Renal cortical epithelial cell (primary cell): ENCODE data around the gene FAM118B. TPM values are rescaled to one million over a fixed set of nuclear protein-coding genes. Genes with fewer than 3 reads are reported as not detected.

Source experiments
- DNase-seq: peaks from one replicate; pipeline ENCODE4 v3.0.0-alpha.2; 2011; ENCODE audit warnings: low read depth
- total RNA-seq: library from RNA; depleted of rRNA; stranded (reverse); fragments of >200 nt; gene quantifications from 2 replicates; pipeline ENCODE4 v1.2.3, GENCODE V29; 2014

Gene FAM118B
- 45.2 and 64.9 TPM in 2 replicates for total RNA-seq

- peak; percentile 84 for DNase-seq
Observed at GRCh38 chr11:126211236-126212088, at the start of gene FAM118B, which contains the start of gene RPUSD4. Gene FAM118B (plus strand): TSS chr11:126211782. CDS start chr11:126235002, 23,220 bp downstream. Gene RPUSD4 (minus strand): TSS chr11:126211650. CDS start chr11:126211638, 12 bp downstream.

DNA sequence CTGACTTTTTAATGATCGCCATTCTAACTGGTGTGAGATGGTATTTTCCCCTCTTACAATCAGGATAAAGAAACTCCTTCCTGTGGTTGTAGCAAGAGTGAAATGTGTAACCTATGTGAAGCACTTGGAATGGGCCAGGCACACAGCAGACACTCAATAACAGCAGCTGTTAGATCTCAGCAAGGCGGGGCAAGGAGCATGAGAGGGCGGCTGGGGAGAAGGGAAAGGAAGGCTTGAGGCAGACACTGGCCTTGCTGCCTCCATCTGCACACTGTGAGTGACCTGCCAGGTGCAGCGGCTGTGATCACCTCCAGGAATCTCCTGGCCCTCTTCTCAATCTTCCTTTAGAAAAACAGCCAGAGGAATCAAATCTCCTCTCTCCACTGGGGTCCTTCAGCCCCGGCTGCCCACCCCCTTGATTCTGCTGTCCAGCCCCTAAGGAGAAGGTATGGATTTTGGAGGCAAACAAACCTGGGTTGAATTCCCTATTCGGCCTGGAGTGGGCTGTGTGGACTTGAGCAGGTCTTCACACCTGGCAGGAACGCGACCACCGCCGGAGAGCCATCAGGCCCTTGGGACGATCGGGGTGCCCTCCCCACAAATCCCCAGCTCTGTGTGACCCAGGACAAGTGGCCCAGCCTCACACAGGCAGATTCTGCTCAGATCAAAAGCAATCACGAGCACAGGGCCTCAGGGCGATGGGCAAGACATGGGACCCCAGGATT is 49.1 kb upstream of the FAM118B start:
- no peak for DNase-seq

GRCh38 chr11:126163074-126163700 is 48.4 kb upstream of the FAM118B start:
- peak; percentile 96 for DNase-seq

DNA sequence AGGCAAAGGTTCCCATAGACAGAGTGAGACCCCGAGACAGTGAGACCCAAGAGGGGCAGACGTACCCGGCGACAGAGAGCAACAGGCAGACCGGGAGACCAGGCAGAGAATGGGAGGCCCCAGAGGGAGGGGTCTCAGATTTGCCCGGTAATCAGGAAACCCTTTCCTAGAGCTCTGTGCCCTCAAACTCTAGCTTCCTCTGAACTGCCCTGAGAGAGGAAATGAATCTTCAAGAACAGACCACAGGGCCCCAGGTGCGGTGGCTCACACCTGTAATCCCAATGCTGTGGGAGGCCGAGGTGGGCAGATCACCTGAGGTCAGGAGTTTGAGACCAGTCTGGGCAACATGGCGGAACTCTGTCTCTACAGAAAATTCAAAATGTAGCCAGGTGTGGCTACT is 47.8 kb upstream of the FAM118B start:
- no peak for DNase-seq

GRCh38 chr11:126164781-126165180 is 46.8 kb upstream of the FAM118B start:
- DNase-seq, result no peak

DNA sequence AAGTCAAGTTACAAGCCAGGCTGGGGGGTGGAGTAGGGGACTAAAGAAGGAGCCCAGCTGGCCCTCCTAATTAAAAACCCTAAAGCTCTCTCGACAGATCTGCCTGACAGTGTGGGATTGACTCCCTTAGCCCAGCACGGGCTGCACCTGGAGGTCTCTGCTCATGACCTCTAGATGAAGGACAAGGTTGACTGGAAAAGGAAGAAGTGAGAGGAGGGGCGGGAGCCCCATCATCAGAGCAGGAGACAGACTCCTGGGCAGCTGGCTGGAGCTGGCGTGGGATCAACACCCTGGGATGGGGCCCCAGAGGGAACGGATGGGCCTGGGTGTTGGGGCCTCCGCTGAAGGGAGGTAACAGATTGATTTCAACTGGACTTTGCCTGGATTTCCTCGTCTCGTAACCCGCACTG is 46.3 kb upstream of the FAM118B start:
- no peak for DNase-seq

DNA sequence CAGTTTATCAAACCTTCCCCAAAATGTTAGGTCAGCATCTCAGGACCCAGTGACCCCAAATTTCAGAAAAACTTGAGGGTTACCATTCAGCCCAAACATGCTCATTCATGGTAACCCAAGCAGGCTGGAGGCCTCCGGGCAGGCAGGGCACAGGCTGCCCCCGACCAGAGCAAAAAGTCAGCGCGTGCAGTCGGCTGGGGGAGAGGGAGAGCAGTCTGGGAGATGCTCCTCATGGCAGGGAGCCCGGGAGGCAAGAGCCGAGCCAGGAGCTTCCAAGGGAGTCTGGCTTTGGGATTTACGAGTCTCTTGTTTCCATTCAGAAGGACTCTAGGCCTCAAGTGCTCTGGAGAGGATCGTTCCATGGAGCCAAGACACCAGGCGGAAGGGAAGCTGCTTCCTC is 45.8 kb upstream of the FAM118B start:
- no peak for DNase-seq

DNA sequence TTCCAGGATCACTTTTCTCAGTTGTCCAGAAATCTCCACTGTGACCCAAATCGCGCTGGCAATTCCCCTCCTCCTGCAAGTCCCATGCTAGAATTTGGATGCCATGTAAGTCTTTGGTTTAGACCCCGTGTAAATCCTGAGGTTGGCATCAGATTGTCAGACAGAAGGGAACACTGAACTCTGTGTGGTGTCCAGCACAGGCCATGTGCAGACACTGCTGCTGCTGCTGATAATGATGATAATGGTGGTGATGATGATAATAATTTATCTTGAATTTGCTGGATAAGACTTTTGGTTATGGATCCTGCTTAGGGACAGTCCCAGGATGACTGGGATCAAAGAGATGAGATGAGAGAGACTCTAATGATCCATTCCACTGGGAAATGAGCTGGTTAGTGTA is 45.2 kb upstream of the FAM118B start:
- no peak for DNase-seq

GRCh38 chr11:126167488-126167887 is 44.1 kb upstream of the FAM118B start:
- no peak for DNase-seq

DNA sequence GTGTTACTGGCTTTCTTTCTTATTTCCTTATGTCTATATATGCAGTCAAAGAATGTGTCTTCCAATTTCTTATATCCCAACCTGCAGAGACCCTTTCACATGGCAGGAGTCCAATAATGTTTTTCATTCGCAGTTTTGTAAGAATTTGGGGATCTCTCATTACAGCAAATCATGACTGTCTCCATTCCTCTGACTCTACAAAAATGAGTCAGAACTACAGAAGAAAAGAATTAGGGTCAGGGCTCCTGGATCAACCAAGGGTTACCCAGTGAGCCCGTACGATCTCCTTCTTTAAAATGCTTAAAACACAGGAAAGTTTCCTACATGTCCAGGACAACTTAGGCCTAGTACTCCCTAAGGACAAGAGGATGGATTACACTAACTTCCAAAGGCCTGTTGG is 42.3 kb upstream of the FAM118B start:
- no peak for DNase-seq

DNA sequence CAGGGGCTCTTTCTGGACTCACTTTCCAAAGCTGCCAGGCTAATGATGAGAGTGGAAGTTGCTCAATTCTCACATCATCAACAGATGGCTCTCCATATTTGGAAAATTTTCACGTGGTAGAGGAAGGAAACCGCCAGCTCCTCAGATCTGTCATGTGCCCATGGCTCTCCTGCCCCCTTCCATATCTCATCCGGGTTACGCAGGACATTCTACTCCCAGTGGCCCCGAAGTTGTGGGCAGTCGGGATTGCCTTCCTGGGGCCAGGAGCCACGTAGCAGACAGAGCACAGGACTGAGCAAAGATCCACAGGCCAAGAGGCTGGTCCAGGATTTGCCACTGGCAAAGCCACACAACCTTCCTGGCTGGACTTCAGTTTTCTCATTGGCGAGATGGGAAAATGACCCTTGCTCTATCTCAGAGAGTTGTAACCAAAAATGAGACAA is 39.0 kb upstream of the FAM118B start:
- DNase-seq, result no peak

GRCh38 chr11:126173257-126173656 is 38.3 kb upstream of the FAM118B start:
- DNase-seq, result no peak

DNA sequence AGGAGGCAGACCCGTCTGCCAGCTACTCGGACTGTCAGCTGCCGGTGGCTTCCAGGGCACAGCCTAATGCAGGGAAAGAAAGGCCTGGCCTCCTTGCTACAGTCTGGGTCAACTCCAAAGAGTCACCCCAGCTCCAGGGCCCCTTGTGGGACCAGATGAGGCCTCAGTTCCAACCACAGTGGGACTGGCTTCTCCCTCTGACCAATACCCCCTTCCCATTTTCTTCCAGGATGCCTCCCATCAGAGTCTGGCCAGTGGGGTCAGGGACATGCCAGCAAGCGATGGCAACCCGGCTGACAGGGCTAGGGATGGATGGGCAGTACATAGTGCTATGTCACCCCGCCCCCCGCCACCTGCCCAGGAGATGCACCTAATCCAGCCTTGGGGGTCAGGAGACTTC is 36.8 kb upstream of the FAM118B start:
- DNase-seq, result no peak

DNA sequence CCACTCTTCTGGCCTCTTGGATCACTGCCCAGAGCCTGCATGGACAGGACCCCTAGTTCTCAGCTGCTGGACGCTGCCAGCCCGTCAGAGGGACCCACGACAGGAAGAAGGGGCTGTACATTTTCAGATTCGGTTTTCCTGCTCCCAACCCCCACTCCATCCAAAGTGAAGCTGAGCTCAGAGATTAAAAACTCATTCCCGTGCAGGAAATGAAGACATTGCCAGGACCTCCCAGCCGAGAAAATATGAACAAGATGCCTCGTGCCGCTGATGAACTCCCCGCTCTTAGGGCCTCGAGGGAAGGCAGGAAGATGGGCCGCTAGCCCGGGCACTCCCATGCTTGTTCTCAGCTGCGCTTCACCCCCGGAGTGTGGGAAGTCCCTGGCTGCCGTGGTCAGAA is 36.2 kb upstream of the FAM118B start:
- no peak for DNase-seq

DNA sequence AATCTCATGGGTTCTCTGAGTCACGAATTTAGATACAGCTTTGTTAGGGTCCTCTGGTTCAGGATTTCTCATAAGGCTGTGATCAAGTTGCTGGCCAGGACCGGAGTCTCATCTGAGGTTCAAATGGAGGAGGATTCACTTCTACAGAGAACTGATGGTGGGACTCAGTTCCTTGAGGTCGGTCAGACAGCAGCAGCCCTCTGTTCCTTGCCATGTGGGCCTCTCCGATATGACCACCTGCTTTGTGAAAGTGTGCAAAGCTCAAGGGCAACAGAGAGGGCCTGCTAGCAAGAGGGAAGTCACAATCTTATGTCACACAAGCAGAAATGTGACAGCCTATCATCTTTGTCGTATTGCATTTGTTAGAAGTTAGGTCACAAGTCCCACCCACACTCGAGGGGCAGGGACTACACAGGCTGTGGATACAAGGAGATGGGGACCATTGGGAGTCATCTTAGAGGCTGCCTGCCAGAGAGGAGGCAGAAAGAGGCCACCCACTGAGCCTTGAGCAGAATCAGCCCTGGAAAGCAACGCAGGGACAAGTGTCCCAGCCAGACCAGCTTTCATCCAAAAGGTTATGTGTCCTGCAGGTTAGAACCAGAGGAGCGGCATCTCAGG is 34.6 kb upstream of the FAM118B start:
- no peak for DNase-seq

- DNase-seq, result no peak
Observed at GRCh38 chr11:126181939-126182730, 29.4 kb upstream of the FAM118B start.

DNA sequence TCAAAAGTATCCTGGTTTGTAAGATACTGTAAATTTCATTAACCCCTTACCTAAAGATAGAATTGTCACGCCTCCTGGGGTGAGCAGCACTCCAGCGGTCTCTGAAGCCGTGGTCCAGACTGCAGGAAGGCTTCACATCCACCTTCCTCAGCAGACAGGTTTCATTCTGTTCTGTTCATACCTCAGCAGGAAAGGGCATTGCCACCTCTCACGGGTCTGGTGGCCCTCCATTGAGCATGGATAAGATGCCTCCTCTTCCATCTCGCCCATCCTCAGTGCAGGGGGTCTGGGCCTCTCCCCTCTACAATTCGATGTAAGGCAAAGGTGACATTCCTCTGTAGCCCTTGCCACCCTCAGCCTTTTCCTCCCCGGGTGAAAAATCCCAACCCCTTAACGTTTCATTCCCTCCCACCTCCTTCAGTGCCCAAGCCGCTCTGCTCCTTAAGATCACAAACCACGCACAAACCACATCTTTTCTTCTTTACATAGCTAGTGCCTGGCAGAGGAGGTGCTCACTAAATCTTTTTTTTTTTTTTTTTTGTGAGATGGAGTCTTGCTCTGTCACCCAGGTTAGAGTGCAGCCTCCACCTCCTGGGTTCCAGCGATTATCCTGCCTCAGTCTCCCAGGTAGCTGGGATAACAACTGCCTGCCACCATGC is 28.7 kb upstream of the FAM118B start:
- no peak for DNase-seq

GRCh38 chr11:126185259-126186024 is 26.1 kb upstream of the FAM118B start:
- no peak for DNase-seq

GRCh38 chr11:126186025-126186698 is 25.4 kb upstream of the FAM118B start:
- DNase-seq, result peak; percentile 13
